HG03175 (cell line): ENCODE data around the gene VSTM1.
A peak's percentile ranks its signal among the peaks of the same experiment; 100 is the strongest.
"Not testable (repeated sequence)": the region's sequence is repeated elsewhere in the genome, so short reads cannot be mapped to it uniquely, and the experiment has no call there.

Source experiments
- ATAC-seq: cut with Tn5 transposase; IDR thresholded peaks from one replicate; pipeline ENCODE4 v1.9.1; 2021; ENCODE audit warnings: mild to moderate bottlenecking, moderate library complexity; ENCODE audit not compliant: unreplicated experiment

Gene VSTM1

DNA sequence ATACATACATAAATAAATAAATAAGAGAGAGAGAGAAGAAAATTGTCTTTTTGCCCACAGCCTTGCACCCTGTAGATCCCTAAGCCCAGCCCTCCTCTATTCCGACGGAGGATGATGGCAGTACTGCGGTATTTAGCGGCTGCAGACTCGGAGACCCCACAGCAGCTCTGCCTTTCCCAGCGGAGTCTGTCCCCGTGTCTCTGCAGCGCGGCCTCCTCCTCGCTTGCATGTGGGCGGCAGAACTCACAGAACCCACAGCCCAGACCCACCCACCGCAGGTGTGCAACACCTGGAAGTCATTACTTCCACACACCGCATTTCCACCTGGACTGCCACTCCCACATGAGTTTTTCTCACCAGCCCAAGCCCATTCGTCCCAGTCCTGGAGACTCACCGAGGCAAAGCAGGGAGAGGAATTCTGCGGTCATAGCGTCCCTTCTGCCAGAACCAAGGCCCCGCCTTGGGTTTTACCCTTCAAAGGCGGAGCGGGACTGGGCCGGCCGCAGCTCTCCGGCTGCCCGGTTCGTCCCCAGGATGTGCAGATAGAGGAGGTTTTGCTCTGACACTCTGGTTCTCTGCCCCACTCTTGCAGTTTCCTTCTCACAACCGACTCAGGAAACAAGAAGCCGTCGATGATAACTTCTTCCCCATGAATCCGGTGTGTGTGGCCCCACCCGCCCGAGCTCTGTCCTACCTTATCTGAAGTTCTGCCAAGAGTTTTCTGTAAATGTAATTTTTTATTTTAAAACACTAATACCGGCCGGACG is at the start of gene VSTM1:
Gene VSTM1, minus strand, starts transcription at position 548 of the 767 bp plus-strand sequence. Its CDS starts 120 bp downstream, at position 428.
- no peak for ATAC-seq

DNA sequence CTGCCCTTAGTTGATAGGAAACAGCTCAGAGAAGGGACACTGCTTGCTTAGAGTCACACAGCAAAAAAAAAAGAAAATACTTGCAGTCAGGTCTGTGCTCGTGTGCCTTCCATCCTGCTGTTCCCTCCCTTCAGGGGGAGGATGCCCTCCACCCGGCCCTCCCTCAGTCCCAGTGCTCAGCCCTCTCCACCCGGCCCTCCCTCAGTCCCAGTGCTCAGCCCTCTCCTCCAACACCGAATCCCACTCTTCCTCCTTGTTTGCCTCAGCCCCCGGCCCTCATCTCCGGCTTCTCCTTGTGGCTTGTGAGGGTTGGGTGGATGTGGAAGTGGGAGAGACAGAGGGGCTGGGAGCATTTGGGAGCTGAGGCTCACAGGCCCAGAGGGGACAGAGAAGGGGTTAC is 46.0 kb upstream of the VSTM1 start:
- ATAC-seq: no peak

GRCh38 chr19:54108496-54108895 is 44.8 kb upstream of the VSTM1 start:
- no peak for ATAC-seq

GRCh38 chr19:54107876-54108490 is 44.3 kb upstream of the VSTM1 start:
- ATAC-seq: no peak

DNA sequence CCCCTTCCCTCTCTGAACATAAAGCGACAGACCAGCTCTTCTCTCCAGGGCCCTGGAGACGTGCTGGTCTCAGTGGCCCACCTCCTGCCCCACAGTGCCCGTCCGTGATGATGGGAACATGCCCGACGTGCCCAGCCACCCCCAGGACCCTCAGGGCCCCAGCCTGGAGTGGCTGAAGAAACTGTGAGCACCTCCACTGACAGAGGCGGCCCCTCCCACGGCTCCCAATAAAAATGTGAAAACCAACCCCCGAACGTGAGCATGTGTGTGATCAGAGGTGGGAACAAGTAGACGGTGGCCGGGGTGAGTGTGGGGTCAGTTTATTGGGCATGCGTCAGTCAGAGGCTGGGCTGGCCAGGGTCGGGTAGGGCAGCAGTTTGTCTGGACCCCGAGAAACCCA is 43.0 kb upstream of the VSTM1 start:
- no peak for ATAC-seq

DNA sequence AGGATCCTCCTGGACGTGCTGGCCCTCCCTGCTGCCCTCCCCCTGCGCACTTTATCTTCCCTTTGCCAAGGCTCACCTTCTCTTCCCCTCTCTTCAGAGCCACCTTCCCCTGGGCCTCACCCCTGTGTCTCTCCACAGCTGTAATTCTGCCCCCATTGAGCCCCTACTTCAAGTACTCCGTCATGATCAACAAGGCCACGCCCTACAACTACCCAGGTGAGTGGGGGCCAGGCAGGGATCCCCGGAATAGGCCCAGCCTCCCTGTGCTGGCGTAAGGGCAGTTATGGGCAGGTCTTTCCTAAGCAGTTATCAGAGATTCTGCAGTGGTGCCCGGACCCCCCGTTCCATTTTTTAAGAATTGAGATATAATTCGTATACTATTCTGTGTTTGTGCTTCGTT is 42.1 kb upstream of the VSTM1 start:
- ATAC-seq: no peak

GRCh38 chr19:54104998-54105715 is 41.5 kb upstream of the VSTM1 start:
- ATAC-seq: no peak

DNA sequence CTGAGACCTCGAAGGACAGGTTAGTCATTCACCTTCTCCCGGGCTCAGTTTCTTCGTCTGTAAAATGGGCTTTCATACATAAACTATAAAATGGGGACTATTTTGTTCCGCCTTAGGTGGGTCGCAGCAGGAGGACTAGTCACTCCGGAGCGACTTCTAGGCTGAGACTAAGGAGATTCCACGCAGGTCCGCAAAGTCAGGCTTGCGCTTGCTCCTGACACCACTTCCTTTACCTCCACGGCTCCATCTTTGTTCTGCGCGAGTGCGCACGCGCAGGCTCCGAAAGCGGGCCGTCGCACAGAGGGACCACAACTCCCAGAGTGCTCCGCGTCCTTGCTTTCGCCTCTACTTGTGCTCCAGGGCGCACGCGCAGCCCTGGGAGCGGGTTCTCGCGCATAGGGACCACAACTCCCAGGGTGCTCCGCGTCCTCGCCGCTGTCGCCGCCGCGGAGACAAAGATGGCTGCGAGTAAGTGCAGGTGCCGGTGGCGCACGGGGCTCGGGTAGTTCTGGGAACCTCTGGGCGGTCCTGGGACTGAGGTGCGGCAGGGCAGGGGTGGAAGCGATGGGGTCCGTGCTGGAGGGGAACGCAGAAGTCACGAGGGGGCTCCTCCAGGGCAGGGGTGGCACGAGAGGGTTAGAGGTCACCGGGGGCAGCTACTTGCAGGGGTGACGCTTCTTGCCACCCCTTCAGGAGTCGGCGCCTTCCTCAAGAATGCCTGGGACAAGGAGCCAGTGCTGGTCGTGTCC is 38.9 kb upstream of the VSTM1 start, which contains the start of gene NDUFA3:
Gene NDUFA3, plus strand, starts transcription at position 435 of the 749 bp plus-strand sequence. Its CDS starts 24 bp downstream, at position 459.
- ATAC-seq: peak; percentile 97

GRCh38 chr19:54100561-54100960 is 36.9 kb upstream of the VSTM1 start, which contains the start of gene OSCAR:
OSCAR (minus strand) TSS chr19:54100803; CDS start chr19:54100792, 11 bp downstream.
- no peak for ATAC-seq

DNA sequence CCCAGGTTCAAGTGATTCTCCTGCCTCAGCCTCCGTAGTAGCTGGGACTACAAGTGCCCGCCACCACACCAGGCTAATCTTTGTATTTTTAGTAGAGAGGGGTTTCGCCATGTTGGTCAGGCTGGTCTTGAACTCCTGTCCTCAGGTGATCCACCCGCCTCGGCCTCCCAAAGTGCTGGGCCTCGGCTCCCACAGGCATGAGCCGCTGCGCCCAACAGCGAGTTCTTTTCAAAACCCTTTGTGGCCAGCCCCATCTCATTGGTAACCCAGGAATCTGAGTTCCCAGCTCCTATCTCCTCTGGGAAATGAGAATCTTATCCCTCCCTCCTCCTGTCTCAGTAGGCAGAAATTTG is 36.2 kb upstream of the VSTM1 start:
- ATAC-seq: not testable (repeated sequence)

DNA sequence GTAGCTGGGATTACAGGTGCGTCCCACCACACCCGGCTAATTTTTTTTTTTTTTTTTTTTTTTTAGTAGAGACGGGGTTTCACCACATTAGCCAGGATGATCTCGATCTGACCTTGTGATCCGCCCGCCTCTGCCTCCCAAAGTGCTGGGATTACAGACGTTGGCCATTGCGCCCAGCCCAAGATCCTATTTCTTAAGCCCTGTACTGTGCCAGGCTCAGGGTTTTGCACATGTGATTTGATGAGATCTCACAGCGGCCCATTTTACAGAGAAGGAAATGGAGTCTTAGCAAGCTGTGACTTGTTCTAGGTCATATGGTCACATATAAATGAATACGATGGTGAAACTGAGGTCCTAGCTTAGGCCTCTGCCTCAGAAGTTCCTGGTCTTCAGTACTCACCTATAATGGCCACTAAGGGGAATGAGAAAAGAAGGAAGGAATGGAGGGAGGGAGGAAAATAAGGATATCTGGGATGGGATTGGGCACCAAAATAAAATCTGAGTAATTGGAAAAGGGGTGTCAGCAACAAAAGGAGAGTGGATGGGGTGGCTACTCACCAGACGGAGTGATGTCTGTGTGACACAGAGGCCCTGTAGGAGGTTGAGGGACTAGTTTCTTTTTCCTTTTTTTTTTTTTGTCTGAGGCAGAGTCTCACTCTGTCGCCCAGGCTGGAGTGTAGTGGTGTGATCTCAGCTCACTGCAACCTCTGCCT is 35.6 kb upstream of the VSTM1 start:
- ATAC-seq: no peak

DNA sequence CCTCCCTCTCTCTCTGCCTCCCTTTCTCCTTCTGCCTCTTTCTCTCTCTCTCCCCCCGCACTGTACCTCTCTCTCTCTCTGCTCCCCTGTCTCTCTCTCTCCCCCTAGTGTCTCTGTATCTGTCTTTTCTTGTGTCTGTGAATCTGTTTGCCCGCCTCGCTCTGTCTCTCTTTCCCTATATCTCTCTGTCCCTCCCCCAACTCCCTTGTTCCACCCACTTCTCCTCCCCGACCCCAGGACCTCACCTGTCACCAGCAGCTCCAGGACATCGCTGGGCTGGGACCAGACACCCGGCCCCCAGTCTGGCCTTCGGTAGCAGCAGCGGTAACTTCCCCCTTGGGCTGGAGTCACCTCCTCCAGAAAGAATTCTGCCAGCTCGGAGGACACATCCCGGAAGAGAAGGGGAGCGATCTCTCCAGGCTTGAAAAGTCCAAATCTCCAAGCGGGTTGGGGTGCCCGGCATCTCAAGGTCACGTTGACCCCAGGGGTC is 33.0 kb upstream of the VSTM1 start:
- ATAC-seq: no peak

DNA sequence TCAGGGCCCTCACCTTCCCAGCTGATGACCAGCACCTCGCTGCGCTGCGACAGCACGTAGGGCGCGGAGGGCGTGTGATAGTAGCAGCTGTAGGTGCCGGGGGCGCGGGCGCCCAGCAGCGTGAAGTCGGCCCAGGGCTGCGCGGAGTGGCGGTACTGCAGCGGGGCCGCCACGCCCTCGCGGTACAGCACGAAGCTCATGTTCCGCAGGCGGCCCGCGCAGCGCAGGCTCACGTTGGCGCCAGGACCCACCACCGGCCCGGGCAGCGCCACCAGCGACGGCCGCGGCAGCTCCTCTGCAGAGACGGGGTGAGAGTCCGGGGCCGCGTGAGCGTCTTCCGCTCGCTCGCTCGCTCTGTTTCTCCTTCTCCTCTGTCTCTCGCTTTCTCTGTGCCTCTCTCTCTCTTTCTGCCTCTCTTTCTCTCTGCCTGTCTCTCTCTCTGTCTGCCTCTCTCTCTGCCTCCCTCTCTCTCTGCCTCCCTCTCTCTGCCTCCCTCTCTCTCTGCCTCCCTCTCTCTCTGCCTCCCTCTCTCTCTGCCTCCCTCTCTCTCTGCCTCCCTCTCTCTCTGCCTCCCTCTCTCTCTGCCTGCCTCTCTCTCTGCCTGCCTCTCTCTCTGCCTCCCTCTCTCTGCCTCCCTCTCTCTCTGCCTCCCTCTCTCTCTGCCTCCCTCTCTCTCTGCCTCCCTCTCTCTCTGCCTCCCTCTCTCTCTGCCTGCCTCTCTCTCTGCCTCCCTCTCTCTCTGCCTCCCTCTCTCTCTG is 32.3 kb upstream of the VSTM1 start:
- not testable (repeated sequence) for ATAC-seq

DNA sequence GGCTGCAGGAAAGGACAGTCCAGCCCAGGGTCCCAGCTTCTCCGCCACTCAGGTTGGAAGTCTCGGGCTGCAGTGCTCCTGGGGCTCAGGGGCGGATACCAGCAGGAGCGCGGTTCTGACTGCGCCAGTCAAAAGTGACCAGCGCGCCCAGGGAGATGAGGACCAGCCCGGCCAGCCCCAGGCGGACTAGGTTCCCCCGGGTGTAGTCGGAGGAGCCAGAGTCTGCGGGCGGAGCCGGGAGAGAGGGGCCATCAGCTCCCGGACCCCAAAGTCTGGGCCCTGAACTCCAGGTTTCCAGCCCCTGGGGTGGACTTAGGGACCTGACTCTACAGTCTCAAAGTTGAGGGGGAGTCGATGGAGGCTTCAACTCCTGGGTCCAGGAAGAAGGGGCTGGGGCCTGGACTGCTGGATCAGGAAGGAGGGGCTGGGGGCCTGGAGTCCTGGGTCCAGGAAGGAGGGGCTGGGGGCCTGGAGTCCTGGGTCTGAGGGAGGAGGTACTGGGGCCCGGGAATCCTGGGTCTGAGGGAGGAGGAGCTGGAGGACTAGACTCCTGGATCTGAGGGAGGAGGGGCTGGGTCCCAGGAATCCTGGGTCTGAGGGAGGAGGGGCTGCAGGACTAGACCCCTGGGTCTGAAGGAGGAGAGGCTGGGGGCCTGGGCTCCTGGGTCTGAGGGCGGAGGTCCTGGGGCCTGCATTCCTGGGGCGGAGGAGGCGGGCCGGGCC is 31.6 kb upstream of the VSTM1 start:
- no peak for ATAC-seq

DNA sequence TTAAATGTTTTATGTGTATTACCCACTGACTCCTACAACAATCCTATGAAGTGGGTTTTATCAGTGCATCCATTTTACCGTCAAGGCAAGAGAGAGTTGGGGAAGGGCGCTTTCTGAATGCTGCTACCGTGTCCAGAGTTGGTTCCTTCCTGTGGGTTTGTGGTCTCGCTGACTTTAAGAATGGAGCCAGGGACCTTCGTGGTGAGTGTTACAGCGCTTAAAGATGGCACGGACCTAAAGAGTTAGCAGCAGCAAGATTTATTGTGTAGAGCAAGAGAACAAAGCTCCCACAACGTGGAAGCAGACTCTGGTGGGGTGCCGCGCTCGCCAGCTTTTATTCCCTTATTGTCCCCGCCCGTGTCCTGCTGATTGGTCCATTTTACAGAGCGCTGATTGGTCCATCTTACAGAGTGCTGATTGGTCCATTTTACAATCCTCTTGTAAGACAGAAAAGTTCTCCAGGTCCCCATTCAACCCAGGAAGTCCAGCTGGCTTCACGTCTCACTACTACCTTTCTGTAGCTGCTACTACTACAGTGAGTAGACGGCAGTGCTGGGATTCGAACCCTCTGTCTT is 30.8 kb upstream of the VSTM1 start:
- ATAC-seq: no peak

DNA sequence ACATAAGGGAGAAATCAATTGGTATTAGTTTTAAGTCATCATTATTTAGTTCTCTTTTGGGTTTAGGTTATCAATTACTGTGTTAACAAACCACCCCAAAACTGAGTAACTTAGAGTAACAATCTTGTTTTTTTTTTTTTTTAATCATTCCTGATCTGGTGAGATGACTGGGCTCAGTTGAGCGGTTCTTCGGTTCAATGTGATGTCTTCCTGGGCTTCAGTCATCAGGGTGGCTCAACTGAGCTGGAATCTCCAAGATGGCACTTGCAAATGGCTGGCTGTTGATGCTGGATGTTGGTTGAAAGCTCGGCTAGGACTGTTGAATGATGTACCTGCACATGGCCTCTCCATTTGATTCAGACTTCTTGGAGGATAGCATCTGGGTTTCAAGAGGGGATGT is 20.7 kb upstream of the VSTM1 start:
- no peak for ATAC-seq

DNA sequence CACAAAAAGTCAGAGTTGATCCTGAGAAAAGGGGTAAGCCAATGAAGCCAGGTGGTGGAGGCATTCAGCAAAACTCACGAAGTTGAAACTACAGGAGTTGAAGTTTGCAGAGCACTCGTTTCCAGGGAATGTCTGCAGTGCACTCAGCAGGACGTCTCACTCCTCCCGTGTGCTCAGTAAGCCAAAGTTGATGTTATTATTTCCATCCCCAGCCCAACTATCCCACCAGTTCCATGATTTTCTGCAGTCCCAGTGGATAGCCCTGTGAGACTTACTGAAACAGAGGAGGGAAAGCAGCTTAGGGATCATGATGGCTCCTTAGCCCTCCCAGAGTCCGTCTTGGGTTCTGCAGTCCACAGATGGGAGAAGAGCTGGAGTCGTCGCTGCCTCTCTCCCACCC is 17.3 kb upstream of the VSTM1 start, which contains the start of gene TARM1:
Gene TARM1, minus strand, starts transcription at position 334 of the 400 bp plus-strand sequence. Its CDS starts 25 bp downstream, at position 309.
- no peak for ATAC-seq

DNA sequence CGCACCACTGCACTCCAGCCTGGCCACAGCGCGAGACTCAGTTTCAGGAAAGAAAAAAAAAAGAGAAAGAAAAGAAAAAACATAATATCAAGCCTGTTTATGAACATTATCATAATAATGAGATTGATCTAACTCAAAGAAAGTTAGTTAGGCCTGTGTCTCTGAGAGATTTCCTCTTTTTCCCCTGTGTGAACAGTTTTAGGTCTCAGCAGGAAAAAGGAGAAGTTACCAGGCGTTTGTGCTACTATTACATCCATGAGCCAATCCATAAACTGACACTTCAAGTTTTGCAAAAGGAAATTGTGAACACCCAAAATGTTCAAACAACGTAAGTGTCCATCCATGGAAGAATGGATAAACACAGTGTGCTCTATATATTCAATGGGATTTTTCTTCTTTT is 13.6 kb upstream of the VSTM1 start:
- no peak for ATAC-seq
